Measurements from ENCODE around the gene OBP2A. TPM values are rescaled to one million over a fixed set of nuclear protein-coding genes. Genes with fewer than 3 reads are reported as not detected.

OBP2A gene
- total and polyA plus RNA-seq, 2 donors (not counting 3 experiments of a cell fraction or from before 2014, with no cell fraction given): not detected

GRCh38 chr9:135559606-135560005 is 13.7 kb downstream of the OBP2A start:
- TF ChIP-seq JUN (IDR thresholded peaks at IDR 0.05; ENCODE audit: borderline replicate concordance, insufficient read depth, insufficient read length, low read depth) (no peak), GATA2 (IDR thresholded peaks at IDR 0.05; ENCODE audit: insufficient read depth, insufficient read length, low read depth, low read length) (no peak), MYC (IDR thresholded peaks at IDR 0.05; ENCODE audit: low read depth, low read length) (no peak), POLR2A (IDR thresholded peaks at IDR 0.05; ENCODE audit: low read depth, low read length) (no peak), EZH2 (IDR thresholded peaks at IDR 0.05; ENCODE audit: borderline replicate concordance, low read depth, low read length, severe bottlenecking) (no peak), CTCF (IDR thresholded peaks at IDR 0.05; ENCODE audit: extremely low read depth in 1 of 2, insufficient read depth in 1 of 2, low read depth in 1 of 2, low read length in 2 of 2) (no peak), FOS (IDR thresholded peaks at IDR 0.05; ENCODE audit: borderline replicate concordance, insufficient read depth, low read length) (no peak), POLR2AphosphoS5 (IDR thresholded peaks at IDR 0.05; ENCODE audit: insufficient read depth, low read depth, low read length) (no peak), MAX (IDR thresholded peaks at IDR 0.05; ENCODE audit: insufficient read depth, insufficient read length) (no peak)
- Histone ChIP-seq H3K27me3 (ENCODE audit: control insufficient read depth in 2 of 2, insufficient read depth in 2 of 2, low read length in 2 of 2) (no peaks in the 10 kb centered on the region), H3K27ac (ENCODE audit: insufficient read depth, low read depth, low read length) (no peak overlapping the region), H2AFZ (ENCODE audit: low read depth, low read length) (no peak overlapping the region), H4K20me1 (replicated peaks; ENCODE audit: control insufficient read depth, extremely low read depth, insufficient read depth, low read length) (no peaks in the 10 kb centered on the region), H3K9me3 (replicated peaks; ENCODE audit: control insufficient read depth, insufficient read depth, low read length) (no peaks in the 10 kb centered on the region), H3K9me1 (replicated peaks; ENCODE audit: control insufficient read depth, extremely low read depth, insufficient read depth, low read length) (no peaks in the 10 kb centered on the region), H3K4me3 (replicated peaks in 1 of 3; ENCODE audit: insufficient read depth in 1 of 3, low read depth in 1 of 3, low read length in 3 of 3) (no peak overlapping the region), H3K79me2 (ENCODE audit: control insufficient read depth, insufficient read depth, low read length) (no peaks in the 10 kb centered on the region), H3K4me2 (ENCODE audit: insufficient read depth, low read length) (no peak overlapping the region), H3K4me1 (ENCODE audit: control insufficient read depth, extremely low read depth, insufficient read depth, low read length) (no peaks in the 10 kb centered on the region), H3K36me3 (ENCODE audit: control insufficient read depth in 2 of 2, extremely low read depth in 1 of 2, insufficient read depth in 2 of 2, low read length in 2 of 2) (no peaks in the 10 kb centered on the region), H3K9ac (replicated peaks; ENCODE audit: extremely low read depth, insufficient read depth, low read length) (no peak overlapping the region)
- ChIA-PET CTCF (no interaction called here), POLR2A (no interaction called here)
- intact Hi-C loops (cut with micrococcal nuclease): no loop called here
- FAIRE-seq: no peak
- DNase-seq (ENCODE audit: low read depth, low spot score): no peak
- BruUV-seq (replicated peaks): no TSS peak
- dilution Hi-C loops (cut with MboI; ENCODE audit: extremely low pct_ligation_motif_present, low sequenced_read_pairs): no loop called here
